HG03280 (cell line): Measurements from ENCODE around the gene WNT8B.

Experiments used
- ATAC-seq: cut with Tn5 transposase; IDR thresholded peaks from one replicate; pipeline ENCODE4 v1.9.1; 2021; ENCODE audit warnings: mild to moderate bottlenecking, moderate library complexity; ENCODE audit not compliant: unreplicated experiment

WNT8B gene

GRCh38 chr10:100518761-100519241, 56.0 kb downstream of the WNT8B start:
- no peak for ATAC-seq

GRCh38 chr10:100519311-100520051, 56.7 kb downstream of the WNT8B start, which contains the start of gene SEC31B:
TSS of gene SEC31B (minus strand) at chr10:100519861. CDS start at chr10:100516952, 2,909 bp downstream.
- ATAC-seq = no peak

- no peak for ATAC-seq
Observed at GRCh38 chr10:100520811-100521210, 58.0 kb downstream of the WNT8B start.

GRCh38 chr10:100522107-100522801, 59.4 kb downstream of the WNT8B start:
- ATAC-seq = no peak

- ATAC-seq = no peak
Observed at GRCh38 chr10:100522945-100523344, 60.1 kb downstream of the WNT8B start.

GRCh38 chr10:100524206-100524605, 61.4 kb downstream of the WNT8B start:
- no peak for ATAC-seq

GRCh38 chr10:100524638-100525037, 61.8 kb downstream of the WNT8B start:
- no peak for ATAC-seq

GRCh38 chr10:100528123-100528886, 65.5 kb downstream of the WNT8B start:
- ATAC-seq = no peak

- ATAC-seq = peak; percentile 6
Observed at GRCh38 chr10:100528921-100529474, 66.2 kb downstream of the WNT8B start.

- ATAC-seq = peak; percentile 73
Observed at GRCh38 chr10:100529475-100530298, 66.9 kb downstream of the WNT8B start, which contains the start of gene NDUFB8. TSS of gene NDUFB8 (minus strand) at chr10:100529871. CDS start at chr10:100529851, 20 bp downstream.

- no peak for ATAC-seq
Observed at GRCh38 chr10:100531761-100532160, 69.0 kb downstream of the WNT8B start.
